CD4-positive, alpha-beta T cell treated with Interleukin-4 for 1 hour (primary cell): Measurements from ENCODE around the gene VAC14.
"Not testable (repeated sequence)": the region's sequence is repeated elsewhere in the genome, so short reads cannot be mapped to it uniquely, and the experiment has no call there.

Experiments used
- DNase-seq, 2 donors: peaks; one replicate each; pipeline ENCODE4 v3.0.0-alpha.2; 2020 to 2022

The VAC14 gene

DNA sequence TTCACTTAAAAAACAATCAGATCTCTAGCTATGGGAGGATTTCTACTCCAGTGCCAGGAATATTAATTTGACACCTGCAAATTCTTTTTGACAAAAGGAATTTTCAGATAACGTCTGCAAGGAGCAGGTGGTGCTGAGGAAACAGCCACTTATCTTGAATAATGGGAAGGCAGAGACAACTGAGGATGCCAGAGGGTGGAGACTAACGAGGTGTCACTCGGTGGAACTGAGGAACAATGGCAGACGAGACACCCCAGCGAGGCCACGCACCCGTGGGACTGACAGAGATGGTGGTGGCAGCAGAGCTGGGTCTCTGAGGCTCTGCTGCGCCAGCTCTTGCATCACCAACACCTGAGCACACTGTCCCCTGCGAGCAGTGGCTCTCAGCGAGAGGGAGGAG, 42.2 kb downstream of the VAC14 start:
- DNase-seq: no peak

DNA sequence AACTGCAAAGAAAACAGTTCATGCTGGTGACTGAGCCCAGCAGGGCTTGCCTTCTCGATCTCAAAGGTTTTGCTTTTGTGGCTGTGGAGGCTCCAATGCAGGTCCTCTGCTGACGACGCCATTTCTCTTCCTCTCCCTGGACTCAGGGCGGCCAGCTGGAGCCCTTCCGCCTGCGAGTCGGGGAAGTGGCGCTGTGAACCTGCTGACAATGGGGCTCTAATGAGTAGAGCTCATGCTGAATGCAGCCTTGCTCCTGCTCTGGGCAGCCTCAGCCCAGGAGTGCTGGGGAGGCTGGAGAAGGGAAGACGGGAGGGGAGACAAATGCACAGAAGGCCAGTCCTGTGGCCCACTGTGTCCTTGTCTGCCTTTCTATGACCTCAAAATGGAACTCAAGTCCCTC, 43.8 kb downstream of the VAC14 start:
- no peak for DNase-seq

DNA sequence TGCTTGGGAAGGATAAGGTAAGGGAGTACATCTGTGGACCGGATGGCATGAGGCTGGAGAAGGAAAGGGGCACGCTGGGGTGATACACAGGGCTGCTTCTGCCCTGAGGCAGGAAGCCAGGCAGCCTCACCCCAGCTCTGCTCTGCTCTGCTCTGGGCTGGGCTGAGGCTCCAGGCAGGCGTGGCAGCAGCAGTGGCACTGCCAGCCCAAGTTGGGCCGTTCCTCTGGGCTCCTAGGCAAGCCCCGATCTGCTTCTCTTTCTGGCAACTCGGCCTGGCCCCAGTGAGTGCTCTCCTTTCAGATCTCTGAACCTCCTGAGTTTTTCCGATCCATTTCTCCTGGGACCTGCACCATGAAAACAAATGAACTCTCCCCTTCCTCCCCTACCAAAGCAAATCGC, 44.9 kb downstream of the VAC14 start:
- no peak for DNase-seq

DNA sequence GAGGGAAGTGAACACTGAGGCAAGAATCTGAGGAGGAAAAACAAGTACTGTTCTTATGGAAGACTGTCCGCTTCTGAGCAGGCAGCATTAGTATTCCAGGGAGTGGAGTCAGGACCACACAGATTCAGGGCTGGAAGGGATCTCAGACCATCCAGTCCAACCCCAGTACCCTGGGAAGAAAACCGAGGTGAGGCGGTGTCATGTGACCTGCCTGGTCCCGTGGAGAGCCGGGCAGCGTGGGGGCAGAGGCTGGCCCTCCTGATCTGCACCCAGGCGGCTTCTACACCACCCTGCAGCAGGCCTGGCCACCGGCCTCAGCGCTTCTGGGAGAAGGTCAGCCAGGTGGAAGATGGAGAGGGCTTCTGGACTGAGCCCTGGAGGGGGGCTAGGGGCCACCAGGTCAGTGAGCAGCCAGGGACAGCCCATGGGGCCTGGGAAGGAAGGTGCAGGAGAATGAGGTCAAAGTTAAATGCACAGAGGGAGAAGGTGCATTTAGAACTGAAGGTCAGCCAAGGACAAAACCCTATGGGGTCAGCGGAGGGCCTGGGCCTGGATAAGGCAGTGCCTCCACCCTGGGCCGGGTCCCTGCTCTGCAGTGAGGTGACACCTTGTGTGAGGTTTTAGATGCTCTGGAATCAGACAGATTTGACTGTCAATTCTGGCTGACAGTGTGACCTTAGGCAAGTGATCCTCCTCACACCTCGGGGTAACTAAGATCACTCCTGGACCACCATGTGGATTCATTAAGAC, 45.9 kb downstream of the VAC14 start:
- DNase-seq: no peak

DNA sequence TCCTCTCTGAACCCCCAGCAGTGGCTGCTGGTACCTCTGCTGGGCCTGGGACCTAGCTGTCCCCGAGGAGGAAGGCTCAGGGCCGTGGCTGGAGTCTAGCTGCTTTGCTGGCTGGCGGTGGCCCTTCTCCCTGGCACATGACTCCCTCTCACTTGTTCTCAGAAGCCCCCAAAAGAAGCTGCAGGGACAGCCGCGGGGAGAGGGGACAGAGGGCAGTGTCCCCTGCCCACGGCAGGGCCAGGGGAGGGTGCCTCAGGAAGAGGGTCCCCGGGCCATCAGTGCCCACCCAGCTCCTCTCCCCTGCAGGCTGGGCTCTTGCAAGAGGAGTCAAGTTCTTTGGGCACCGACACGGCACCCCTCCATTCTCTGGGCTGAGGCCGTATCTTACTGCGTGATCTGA, 46.6 kb downstream of the VAC14 start:
- DNase-seq: no peak

DNA sequence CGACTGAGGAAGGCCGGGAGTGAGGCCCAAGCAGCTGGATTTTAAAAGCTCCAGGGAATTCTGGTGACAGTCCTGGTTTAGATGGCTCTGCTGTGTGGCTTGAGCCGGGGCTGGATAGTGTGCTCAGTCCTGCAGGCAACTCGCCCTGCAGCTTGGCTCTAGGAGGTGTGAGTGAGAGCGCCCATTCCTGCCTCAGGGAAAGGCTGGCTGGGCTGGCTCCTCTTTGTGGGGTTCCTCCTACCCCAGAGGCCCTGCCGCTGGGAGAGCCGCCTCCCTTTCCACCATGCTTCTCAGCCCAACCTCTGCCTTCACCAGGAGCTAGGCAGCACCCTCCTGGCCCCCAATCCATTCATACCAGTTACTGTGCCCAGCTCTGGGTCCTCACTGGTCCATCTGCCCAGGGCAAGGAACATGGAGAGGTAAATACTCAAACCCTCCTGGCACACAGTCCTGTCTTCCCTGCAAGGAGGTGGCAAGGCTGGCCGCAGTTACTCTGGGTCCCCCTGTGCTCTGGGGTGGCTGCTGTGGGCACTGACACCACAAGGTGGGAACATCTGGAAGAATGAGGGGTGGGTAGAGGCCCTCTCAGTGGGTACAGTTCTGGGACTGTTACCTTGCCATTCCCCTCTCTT, 47.1 kb downstream of the VAC14 start:
- no peak for DNase-seq

DNA sequence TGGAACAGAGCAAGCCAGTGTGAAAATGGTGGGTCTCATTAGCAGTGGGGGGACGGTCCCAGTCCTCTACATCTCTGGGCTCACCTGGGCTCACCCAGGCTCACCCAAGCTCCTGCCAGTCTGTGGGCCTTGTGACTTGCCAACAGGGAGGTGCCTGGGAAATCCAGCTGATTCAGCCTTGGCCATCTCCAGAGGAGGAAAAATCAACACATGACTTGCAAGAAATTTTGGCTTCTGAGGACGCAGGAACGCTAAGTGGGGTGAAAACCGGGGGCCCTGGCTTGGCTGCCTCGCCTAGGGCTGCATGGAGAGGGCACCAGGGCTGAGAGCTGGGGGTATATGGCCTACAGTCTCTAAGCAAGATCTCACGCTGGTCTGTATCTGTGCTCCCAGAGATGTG, 47.7 kb downstream of the VAC14 start:
- DNase-seq: no peak

DNA sequence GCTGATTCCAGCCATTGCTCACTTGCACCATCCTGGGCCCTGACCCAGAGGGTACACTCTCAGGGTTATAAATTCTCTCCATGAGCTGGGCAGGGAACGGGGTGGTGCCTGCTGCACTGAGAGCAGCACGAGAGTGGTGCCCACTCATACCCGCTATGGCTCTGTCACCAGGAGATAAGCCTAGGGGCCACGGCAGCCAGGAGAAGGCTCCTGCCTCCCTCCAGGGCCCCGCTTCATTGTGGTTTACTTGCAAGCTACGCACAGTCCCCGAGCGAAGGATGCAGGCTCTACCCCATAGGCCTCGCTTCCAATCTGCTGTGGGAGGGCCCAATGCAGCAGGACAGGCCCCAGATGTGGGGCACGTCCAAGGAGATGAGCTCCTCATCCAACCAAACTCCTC, 48.5 kb downstream of the VAC14 start:
- no peak for DNase-seq

DNA sequence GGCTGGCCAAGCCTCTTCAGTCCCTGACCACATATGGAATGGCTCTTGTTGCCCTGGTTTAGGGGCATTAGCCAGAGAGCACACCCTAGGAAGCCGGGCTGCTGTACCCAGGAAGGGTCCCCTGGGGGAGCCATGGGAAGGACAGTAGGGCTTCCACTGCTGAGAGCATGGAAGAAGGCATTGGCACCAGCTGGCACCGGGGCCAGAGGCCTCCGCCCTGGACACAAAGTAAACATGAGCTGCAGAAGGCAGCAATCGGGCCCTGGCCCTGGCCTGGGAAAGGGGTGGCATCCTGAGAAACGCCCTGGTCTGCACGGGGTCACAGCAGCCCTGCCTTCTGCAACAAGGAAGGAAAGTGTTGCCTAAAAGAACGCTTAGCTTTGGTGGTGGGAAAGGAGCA, 49.4 kb downstream of the VAC14 start:
- no peak for DNase-seq

DNA sequence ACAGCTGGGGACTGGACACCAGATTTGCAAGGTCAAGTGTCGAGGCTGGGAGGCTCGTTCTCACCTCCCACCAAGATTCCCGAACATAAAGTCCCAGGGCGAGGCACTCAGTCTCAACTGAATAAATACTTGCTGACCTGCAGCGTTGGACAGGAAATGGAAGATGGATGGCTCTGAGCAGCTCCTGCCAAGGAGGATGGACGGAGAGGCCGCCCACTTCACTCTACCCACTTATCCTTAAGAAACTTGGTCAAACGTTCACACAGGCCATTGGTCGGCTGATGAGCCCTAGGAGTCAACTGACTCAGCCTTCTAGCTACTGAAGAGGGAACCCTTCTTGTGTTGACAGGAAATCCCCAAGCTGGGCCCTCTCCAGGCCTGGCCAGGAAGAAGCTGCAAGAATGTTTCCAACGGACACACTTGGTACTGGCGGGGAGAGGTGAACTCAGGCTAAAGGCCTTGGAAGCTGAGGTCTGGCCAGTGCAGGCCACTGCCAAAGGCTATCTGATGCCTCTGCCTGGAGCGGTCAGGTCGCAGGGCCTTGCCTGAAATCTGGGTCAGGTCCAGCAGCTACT, 50.0 kb downstream of the VAC14 start:
- DNase-seq: no peak

DNA sequence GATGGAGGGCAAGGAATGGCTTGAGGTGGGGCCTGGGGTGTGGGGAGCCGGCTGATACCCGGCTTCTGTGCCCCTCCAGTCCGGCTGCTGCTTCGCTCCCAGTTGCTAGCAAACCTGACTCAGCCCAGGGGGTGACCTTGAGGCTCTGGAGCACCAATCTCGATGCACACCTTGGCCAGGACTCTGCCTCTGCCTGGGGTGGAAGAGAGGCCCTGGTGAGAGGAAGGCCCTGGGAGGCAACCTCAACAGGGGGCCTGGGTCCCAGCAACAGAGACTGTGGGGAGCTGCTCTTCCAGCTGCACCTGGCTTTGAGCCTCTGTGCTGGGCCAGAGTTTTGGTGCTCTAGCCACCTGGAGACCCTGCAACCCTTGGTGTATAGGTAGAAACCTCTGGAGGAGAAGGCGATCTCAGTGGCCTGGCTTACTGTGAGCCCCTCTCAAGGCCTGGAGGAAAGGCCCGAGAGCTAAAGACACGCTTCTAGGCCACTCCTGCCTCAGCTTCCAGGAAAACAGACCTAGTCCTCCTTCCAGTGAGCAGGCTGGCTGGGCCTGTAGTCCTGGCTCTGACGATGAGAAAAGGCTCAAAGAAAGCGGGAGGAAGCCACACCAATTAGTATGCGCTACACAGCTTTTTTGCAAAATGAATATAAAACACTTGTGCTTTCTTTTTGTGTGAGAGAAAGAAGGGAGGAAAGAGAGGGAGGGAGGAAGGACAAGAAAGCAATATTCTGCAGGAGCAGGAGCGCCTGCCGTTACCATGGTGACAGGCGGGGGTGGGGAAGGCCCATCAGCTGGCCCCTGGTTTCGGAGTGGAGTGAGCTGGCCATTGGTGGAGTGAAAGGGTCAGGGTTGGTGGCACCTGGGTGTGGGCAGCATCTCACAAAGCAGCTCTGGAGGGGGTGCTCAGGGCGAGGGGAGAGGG, 51.0 kb downstream of the VAC14 start:
- DNase-seq: no peak

DNA sequence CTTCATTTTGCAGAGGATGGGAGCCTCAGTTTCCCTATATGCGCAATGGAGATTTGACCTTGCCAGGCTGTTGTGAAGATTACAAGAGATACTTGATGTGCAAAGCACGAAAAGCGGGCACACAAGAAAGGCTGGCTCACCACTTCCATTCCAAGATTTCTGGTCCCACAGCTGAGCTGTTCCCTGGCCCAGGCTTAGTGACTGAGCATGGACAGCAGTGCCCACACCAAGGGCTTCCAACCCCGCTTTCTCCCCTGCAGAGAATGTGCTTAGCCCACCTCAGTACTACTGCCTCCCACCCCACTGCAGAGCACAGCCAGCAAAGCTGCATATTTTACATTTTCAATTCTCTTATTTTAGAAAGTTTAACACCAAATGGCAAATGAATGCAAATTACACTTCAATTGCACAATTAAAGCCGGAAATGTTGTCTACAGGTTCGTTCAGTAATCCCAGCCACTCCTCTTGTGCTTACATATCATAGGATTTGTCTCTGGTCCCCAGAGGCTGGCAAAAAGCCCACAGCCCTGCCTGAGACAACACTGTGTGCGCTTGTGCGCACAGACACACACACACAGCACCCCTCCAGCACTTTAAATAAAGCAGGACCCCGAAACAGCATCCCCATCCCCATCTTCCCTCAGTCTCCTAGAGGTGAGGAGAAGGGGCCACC, 51.8 kb downstream of the VAC14 start:
- DNase-seq: no peak

DNA sequence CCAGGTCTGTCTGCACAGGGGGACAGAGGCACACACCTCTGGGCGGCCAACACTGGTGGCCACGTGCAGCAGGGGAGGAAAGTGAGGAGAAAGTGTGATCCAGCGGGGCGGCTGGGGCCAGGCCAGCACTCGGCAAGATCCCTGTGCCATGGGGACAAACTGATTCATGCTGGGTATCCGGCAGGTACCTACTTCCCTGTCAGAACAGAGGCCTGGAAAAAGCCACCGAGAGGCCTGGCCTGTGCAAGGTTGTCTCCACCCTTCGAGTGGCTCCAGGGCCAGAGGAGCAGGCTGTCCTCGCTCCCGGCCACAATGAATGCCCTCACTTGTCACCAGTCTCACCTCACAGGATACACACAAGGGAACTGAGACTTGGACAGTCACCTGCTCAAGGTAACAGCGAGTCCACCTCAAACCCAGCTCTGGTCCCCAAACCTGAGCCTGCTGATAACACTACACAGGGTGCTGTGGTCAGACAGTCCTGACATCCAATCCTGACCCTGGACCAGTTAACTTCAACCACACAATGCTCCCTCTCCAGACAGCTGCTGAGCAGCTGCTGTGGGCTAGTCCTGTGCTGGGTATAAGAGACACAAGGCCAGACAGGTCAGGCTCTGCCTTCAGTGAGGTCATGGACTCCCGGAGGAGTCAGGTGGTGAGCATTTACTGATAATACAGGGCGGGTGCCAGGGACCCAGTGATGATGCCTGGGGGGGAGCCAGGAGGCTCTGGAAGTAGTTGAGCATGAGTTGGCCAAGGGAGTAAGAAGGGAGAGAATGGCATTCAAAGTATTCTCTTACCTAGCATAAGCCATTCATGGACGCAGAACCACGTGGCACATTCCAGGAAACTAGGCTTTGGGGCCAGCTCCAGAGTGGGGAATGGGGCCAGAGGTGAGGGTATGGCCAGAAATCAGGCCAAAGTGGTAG, 53.0 kb downstream of the VAC14 start:
- DNase-seq: no peak

DNA sequence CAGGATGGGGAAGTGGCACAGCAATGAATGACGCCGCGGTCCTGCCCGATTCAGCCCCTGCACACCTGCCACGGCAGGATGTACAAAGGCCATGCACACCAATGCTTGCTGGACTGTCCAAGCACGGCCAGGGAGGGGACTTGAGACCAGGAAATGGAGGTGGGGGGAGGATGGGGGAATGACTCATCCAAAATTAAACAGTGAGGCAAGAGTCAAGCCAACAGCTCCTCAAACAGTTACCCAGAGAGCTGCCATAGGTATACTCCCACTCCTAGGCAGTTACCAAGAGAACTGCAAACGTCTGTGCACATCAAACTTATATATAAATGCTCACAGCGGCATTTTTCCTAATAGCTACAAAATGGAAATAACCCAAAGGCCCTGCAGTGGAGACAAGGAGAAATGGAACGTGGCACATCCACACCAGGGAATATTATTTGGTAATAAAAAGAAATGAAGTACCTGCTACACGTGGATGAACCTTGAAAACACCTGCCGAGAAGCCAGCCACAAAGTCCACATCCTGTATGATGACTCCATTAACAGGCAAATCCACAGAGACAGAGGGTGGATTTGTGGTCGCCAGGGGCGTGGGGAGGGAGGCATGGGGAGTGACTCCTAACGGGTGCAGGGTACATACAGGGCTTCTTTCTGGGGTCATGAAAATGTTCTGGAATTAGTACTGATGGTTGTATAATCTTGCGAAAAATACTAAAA, 54.1 kb downstream of the VAC14 start:
- no peak for DNase-seq

DNA sequence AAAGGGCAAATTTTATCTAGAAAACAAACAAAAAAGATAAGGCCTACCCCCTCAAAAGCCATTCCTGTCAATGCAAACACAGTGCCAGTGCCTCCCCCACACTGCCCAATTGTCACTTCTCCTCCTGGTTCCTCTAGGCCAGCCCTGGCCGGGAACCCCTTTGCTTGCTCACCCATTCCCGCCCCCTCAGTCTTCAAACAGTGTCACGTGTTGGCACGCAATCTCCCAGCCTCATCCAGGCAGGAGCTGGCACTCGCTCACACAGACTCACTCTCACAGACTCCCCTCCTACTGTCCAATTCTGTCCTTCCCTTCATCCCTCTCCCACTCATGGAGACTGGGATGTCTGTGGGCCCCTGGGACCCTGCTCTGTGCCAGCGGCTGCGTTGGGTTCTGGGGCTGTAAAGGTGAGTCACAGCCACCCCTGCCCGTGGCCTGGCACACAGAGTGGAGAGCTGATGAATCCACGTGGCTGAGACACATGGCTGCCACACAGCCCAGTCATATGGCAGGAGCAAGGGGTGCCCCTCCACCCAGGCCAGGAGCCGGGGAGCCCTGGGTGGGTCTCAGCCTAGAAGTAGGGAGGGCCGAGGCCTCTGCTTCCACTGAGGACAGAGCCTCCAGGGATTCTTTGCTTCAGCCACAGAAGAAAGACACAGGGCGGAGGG, 54.8 kb downstream of the VAC14 start:
- no peak for DNase-seq

DNA sequence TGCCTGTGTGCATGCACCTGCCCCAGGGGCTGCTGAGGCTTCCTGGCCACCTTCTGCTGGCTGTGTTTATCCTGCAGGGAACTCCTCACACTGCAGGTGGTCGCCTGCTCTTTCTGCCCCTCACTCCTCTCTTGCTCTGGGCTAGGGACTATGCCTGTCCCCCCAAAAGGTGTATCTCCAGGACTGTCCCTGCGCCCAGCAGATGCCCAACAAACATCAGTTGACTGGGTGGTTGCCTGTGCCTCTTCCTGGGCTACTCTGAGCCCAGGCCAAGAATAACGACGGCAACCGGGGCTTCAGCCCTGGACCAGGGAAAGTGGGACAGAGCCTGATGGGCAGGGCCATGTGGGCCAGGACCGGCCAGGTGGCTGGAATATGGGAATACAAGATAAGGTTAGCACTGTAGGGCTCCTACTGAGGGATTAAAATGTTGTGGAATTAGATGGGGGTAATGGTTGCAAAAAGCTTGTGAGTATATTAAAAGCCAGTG, 55.4 kb downstream of the VAC14 start:
- DNase-seq: no peak

DNA sequence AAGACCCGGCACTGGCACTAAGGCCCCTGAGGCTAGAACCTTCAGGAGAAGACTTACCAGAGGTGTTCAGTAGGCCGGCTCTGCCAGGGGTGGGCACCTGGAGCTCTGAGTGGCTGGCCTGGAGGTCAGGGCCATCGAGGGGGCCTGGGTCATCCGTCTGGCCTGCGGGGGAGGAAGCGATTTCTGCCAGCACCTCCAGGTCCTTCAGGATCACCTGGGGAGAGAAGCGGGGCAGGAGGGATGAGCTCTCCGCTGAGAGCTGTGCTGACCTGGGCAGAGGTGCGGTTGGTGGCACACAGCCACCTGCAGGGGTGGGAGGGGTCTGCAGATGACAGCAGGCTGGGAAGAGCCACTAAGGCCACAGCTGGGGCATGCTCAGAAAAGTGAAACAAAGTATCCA, 56.6 kb downstream of the VAC14 start:
- no peak for DNase-seq

DNA sequence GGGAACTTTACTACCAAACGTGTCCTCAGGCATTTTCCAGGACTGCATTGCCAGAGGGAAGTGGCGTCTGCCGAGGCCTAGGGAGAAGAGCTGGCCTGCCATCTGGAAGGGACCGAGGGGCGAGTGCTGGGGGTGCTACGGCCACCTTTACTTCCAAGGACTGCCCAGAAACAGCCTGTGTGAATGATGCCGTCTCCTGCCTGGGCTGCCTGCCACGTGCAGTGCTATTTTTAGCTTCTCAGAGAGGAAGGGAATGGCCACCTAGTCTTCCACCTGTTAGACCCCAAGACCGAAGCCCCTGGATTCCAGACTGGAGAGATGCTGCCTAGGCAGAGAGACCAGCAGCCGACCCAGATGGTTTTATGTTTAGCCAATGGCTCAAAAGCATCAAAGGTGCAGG, 57.2 kb downstream of the VAC14 start:
- DNase-seq: no peak

DNA sequence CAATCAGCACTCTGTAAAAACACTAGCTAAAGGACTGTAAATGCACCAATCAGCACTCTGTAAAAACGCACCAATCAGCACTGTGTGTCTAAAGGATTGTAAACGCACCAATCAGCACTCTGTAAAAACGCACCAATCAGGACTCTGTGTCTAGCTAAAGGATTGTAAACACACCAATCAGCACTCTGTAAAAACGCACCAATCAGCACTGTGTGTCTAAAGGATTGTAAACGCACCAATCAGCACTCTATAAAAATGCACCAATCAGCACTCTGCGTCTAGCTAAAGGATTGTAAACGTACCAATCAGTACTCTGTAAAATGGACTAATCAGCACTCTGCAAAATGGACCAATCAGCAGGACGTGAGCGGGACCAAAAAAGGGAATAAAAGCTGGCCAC, 58.0 kb downstream of the VAC14 start:
- DNase-seq: not testable (repeated sequence)

DNA sequence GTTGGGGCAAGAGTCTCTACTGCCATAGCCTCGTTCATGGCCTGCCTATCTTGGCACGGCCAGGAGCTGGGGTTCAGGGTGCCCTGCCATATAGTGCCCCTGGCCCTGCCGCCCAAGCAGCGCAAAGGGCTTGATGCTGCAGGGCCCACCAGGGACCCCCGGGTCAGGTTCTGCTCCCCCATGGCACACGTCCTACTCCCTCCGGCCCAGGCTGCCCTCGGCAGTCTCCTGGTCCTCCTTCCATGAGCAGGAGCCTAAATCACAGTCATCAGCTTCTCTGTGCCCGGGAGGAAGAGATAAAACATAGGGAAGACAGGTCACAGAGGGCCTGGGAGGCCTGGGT, 59.2 kb downstream of the VAC14 start:
- DNase-seq: no peak
